ENCODE data around the gene CFHR1.
A peak's percentile ranks its signal among the peaks of the same experiment; 100 is the strongest.
"Not testable (repeated sequence)": the region's sequence is repeated elsewhere in the genome, so short reads cannot be mapped to it uniquely, and the experiment has no call there.

The CFHR1 gene

GRCh38 chr1:196819531-196819930, at the start of gene CFHR1:
TSS of gene CFHR1 (plus strand) at chr1:196819731. CDS start at chr1:196819845, 114 bp downstream.
- not testable (repeated sequence) for DNase-seq (ENCODE audit: low read depth)

- not testable (repeated sequence) for DNase-seq (ENCODE audit: low read depth)
These were observed 49.7 kb upstream of the CFHR1 start for GRCh38 chr1:196769823-196770222.

GRCh38 chr1:196773713-196774112, 45.8 kb upstream of the CFHR1 start:
- DNase-seq (ENCODE audit: low read depth) = no peak

- DNase-seq (ENCODE audit: low read depth) = no peak
These were observed 45.4 kb upstream of the CFHR1 start for GRCh38 chr1:196774175-196774574.

GRCh38 chr1:196774603-196775002, 44.9 kb upstream of the CFHR1 start, which contains the start of gene CFHR3:
TSS of gene CFHR3 (plus strand) at chr1:196774840. CDS start at chr1:196774887, 47 bp downstream.
- no peak for DNase-seq (ENCODE audit: low read depth)

- no peak for DNase-seq (ENCODE audit: low read depth)
These were observed 41.9 kb upstream of the CFHR1 start for GRCh38 chr1:196777603-196778002.

GRCh38 chr1:196779093-196779492, 40.4 kb upstream of the CFHR1 start:
- DNase-seq (ENCODE audit: low read depth) = peak; percentile 2

- DNase-seq (ENCODE audit: low read depth) = not testable (repeated sequence)
These were observed 28.3 kb upstream of the CFHR1 start for GRCh38 chr1:196791252-196791651.

GRCh38 chr1:196794103-196794502, 25.4 kb upstream of the CFHR1 start:
- DNase-seq (ENCODE audit: low read depth) = not testable (repeated sequence)

- DNase-seq (ENCODE audit: low read depth) = no peak
These were observed 21.6 kb upstream of the CFHR1 start for GRCh38 chr1:196797891-196798290.

GRCh38 chr1:196801920-196802319, 17.6 kb upstream of the CFHR1 start:
- not testable (repeated sequence) for DNase-seq (ENCODE audit: low read depth)

- DNase-seq (ENCODE audit: low read depth) = no peak
These were observed 10.8 kb upstream of the CFHR1 start for GRCh38 chr1:196808529-196809235.

- not testable (repeated sequence) for DNase-seq (ENCODE audit: low read depth)
These were observed 2.1 kb upstream of the CFHR1 start for GRCh38 chr1:196817442-196817841.

- DNase-seq (ENCODE audit: low read depth) = not testable (repeated sequence)
These were observed 8.3 kb downstream of the CFHR1 start for GRCh38 chr1:196827860-196828259.

GRCh38 chr1:196849613-196850492, 30.3 kb downstream of the CFHR1 start:
- not testable (repeated sequence) for DNase-seq (ENCODE audit: low read depth)

GRCh38 chr1:196856053-196856452, 36.5 kb downstream of the CFHR1 start:
- no peak for DNase-seq (ENCODE audit: low read depth)

GRCh38 chr1:196857188-196857587, 37.7 kb downstream of the CFHR1 start:
- no peak for DNase-seq (ENCODE audit: low read depth)

GRCh38 chr1:196858811-196859210, 39.3 kb downstream of the CFHR1 start:
- DNase-seq (ENCODE audit: low read depth) = no peak

GRCh38 chr1:196860323-196860884, 40.9 kb downstream of the CFHR1 start:
- no peak for DNase-seq (ENCODE audit: low read depth)

GRCh38 chr1:196861429-196861828, 41.9 kb downstream of the CFHR1 start:
- no peak for DNase-seq (ENCODE audit: low read depth)

GRCh38 chr1:196866974-196867373, 47.4 kb downstream of the CFHR1 start:
- no peak for DNase-seq (ENCODE audit: low read depth)

- DNase-seq (ENCODE audit: low read depth) = no peak
These were observed 53.9 kb downstream of the CFHR1 start for GRCh38 chr1:196873385-196873784.

GRCh38 chr1:196875935-196876334, 56.4 kb downstream of the CFHR1 start:
- no peak for DNase-seq (ENCODE audit: low read depth)

All from CMK (cell line).